T-cell (primary cell): ENCODE data around the gene TBX10. TPM values are rescaled to one million over a fixed set of nuclear protein-coding genes. Genes with fewer than 3 reads are reported as not detected.

Experiments used
- ATAC-seq, 4 experiments: fragments of 200-7000 bp in 3 of 4; fragments of 150-1000 bp in 1 of 4; cut with Tn5 transposase; replicated peaks in 1 of 4; 1 replicate in 3 of 4; 2 replicates in 1 of 4; pipeline ENCODE4 v1.10.0; 2021; ENCODE audit warnings: moderate library complexity in 3 of 4, mild to moderate bottlenecking in 2 of 4, moderate number of reproducible peaks in 1 of 4
- CTCF ChIA-PET, 2 donors: fragments of 300-600 bp; sonication (Branson Sonifier 250); formaldehyde crosslinking; loops; one replicate each; lab custom pipeline; 2022; ENCODE audit warnings: antibody characterized with exemption in 2 of 2; lab: Charles Lee
- POLR2A ChIA-PET, 2 donors: fragments of 300-600 bp; sonication (Branson Sonifier 250); formaldehyde crosslinking; loops; one replicate each; lab custom pipeline; 2022; ENCODE audit warnings: antibody characterized with exemption in 2 of 2; lab: Charles Lee
- DNase-seq, 35 experiments: peaks; one replicate each; pipeline versions ENCODE4 v3.0.0 to v3.0.0-alpha.2; 2013 to 2023
- H3K27ac ChIP-seq: one replicate; pipeline ENCODE4 v1.5.1; 2013; ENCODE audit warnings: low read length
- H3K27me3 ChIP-seq, 2 experiments: replicated peaks in 1 of 2; 1 replicate in 1 of 2; 2 replicates in 1 of 2; pipeline versions ENCODE4 v1.6.1 to v1.7.0; 2013; ENCODE audit warnings: low read length in 1 of 2, mixed read lengths in 1 of 2; ENCODE audit not compliant: control insufficient read depth in 2 of 2, insufficient read depth in 2 of 2; ENCODE audit errors: extremely low read depth in 1 of 2
- H3K36me3 ChIP-seq, 2 donors: 1 replicate in 1 of 2; 2 replicates in 1 of 2; pipeline versions ENCODE4 v1.6.1 to v1.7.0; 2013; ENCODE audit warnings: low read length in 1 of 2; ENCODE audit not compliant: control insufficient read depth in 2 of 2, insufficient read depth in 1 of 2; ENCODE audit errors: extremely low read depth in 1 of 2
- H3K4me1 ChIP-seq, 2 experiments: 1 replicate in 1 of 2; 2 replicates in 1 of 2; pipeline versions ENCODE4 v1.6.1 to v1.7.0; 2013; ENCODE audit warnings: low read length in 2 of 2, mixed read lengths in 1 of 2; ENCODE audit not compliant: insufficient read depth in 2 of 2, control insufficient read depth in 1 of 2; ENCODE audit errors: extremely low read depth in 1 of 2
- H3K4me3 ChIP-seq, 2 donors: 1 replicate in 1 of 2; 2 replicates in 1 of 2; pipeline versions ENCODE4 v1.5.1 to v1.7.0; 2013; ENCODE audit warnings: mild to moderate bottlenecking in 2 of 2, low read length in 1 of 2, moderate library complexity in 1 of 2; ENCODE audit not compliant: control insufficient read depth in 1 of 2; ENCODE audit errors: extremely low read depth in 1 of 2
- H3K9me3 ChIP-seq: 2 replicates; pipeline ENCODE4 v1.7.0; 2013
- H3K27ac Mint-ChIP-seq, 2 donors: one replicate each; pipeline ENCODE4 v1.8.0; 2020 to 2021; ENCODE audit warnings: mild to moderate bottlenecking in 2 of 2, mixed read lengths in 2 of 2
- H3K27me3 Mint-ChIP-seq, 2 donors: one replicate each; pipeline ENCODE4 v1.8.0; 2021 to 2022; ENCODE audit warnings: mixed read lengths in 2 of 2
- H3K36me3 Mint-ChIP-seq: one replicate; pipeline ENCODE4 v1.8.0; 2021; ENCODE audit warnings: mixed read lengths
- H3K4me1 Mint-ChIP-seq, 3 donors: one replicate each; pipeline ENCODE4 v1.8.0; 2020 to 2022; ENCODE audit warnings: mixed read lengths in 3 of 3, mild to moderate bottlenecking in 1 of 3
- H3K4me3 Mint-ChIP-seq, 3 donors: one replicate each; pipeline ENCODE4 v1.8.0; 2020 to 2022; ENCODE audit warnings: mild to moderate bottlenecking in 3 of 3, mixed read lengths in 3 of 3, moderate library complexity in 3 of 3
- H3K9me3 Mint-ChIP-seq, 3 donors: one replicate each; pipeline ENCODE4 v1.8.0; 2020 to 2022; ENCODE audit warnings: mixed read lengths in 3 of 3
- WGBS: methylation state at CpG from one replicate; pipeline ENCODE4 v1.1.5; 2013; ENCODE audit warnings: missing lambda C conversion rate; ENCODE audit not compliant: insufficient coverage; 5-methylcytosine and 5-hydroxymethylcytosine counted together
- total RNA-seq, 35 experiments: library from RNA in 6 of 35; stranded (reverse) in 6 of 35; fragments of 120-200 nt in 1 of 35; gene quantifications; one replicate each; pipeline versions ENCODE4 v1.2.1 to v1.2.4 and lab custom pipeline; 2013 to 2026

Gene TBX10
- total RNA-seq, 5 donors from 2014 or later (not counting 1 experiment from before 2014, with no cell fraction given) = not detected

GRCh38 chr11:67668192-67668551, 28.6 kb upstream of the TBX10 start:
- Mint-ChIP-seq H3K4me3 (no peak overlapping the region), H3K36me3 (no peaks in the 10 kb centered on the region), H3K4me1 (no peaks in the 10 kb centered on the region), H3K27ac (no peak overlapping the region), H3K9me3 (no peaks in the 10 kb centered on the region), H3K27me3 (peaks cover 0 to 1% of the 10 kb centered on the region in 2 donors)
- 41% methylated on average over 5 of the region's 5 CpGs for WGBS
- ChIA-PET POLR2A (no interaction called here), CTCF (interaction anchor here in 1 of 2 donors (0.9 kb wide), 1 partner anchor 11 kb away, joined by 3 read pairs; no protein-coding TSS in a partner anchor)
- Histone ChIP-seq H3K4me3 (no peak overlapping the region), H3K27ac (no peak overlapping the region), H3K36me3 (no peaks in the 10 kb centered on the region), H3K27me3 (peaks cover 0 to 44% of the 10 kb centered on the region in 2 experiments), H3K9me3 (no peaks in the 10 kb centered on the region), H3K4me1 (no peaks in the 10 kb centered on the region)
- DNase-seq (no peak), ATAC-seq (no peak)

DNA sequence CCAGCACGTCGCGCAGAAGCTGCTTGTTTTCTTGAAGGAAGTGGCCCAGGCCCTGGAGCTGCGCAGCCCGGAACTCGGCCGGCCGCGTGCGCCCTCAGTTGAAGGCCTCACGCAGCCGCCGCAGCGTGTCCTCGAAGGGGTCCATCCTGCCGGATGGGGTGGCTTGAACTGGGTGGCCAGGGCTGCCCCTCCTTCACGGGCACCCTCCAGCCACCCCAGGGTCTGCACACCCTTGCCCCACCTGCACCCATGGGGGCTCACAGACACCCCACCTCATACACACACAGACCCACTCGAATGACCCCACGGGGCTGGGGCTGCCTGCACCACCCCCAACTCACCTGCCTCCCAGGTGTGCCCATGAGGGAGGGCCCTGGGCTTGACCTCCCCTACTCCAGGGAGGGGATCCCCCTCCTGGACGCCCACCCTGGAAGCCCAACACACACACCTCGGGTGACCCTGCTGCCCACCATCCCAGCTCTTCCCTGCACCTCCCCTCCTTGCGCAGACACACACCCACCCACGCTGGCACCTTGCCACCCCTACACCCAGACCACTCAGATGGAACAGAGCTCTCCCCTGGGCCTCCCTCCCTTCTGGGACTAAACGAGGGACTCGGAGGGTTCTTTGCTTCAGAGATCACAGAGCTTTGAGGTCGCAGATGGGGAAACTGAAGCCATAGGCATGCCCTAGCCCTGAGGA, 28.1 kb upstream of the TBX10 start:
- no peaks in the 10 kb centered on the region for H3K36me3 Mint-ChIP-seq
- CTCF ChIA-PET = interaction anchor here in 1 of 2 donors (0.6 to 0.9 kb wide), 2 partner anchors 12 to 15 kb away, joined by 3 read pairs; no protein-coding TSS in a partner anchor
- no peak for DNase-seq
- Histone ChIP-seq H3K9me3 (no peaks in the 10 kb centered on the region), H3K27ac (no peak overlapping the region), H3K36me3 (no peaks in the 10 kb centered on the region), H3K4me3 (no peak overlapping the region), H3K4me1 (no peaks in the 10 kb centered on the region), H3K27me3 (peaks cover 0 to 44% of the 10 kb centered on the region in 2 experiments)
- no peaks in the 10 kb centered on the region for H3K9me3 Mint-ChIP-seq
- H3K4me1 Mint-ChIP-seq = no peaks in the 10 kb centered on the region
- POLR2A ChIA-PET = no interaction called here
- H3K27me3 Mint-ChIP-seq = peaks cover 0 to 1% of the 10 kb centered on the region in 2 donors
- H3K4me3 Mint-ChIP-seq = no peak overlapping the region
- H3K27ac Mint-ChIP-seq = no peak overlapping the region
- ATAC-seq = no peak
- 59% methylated on average over 19 of the region's 26 CpGs for WGBS

- H3K36me3 Mint-ChIP-seq = no peaks in the 10 kb centered on the region
- no peaks in the 10 kb centered on the region for H3K4me1 Mint-ChIP-seq
- Histone ChIP-seq H3K4me1 (no peaks in the 10 kb centered on the region), H3K27me3 (peaks cover 0 to 39% of the 10 kb centered on the region in 2 experiments), H3K27ac (no peak overlapping the region), H3K36me3 (no peaks in the 10 kb centered on the region), H3K9me3 (no peaks in the 10 kb centered on the region), H3K4me3 (no peak overlapping the region)
- ChIA-PET POLR2A (no interaction called here), CTCF (interaction anchor here in 1 of 2 donors (0.6 kb wide), 1 partner anchor 15 kb away, joined by 3 read pairs; no protein-coding TSS in a partner anchor)
- H3K4me3 Mint-ChIP-seq = no peak overlapping the region
- 83% methylated on average over 15 of the region's 20 CpGs for WGBS
- no peak overlapping the region for H3K27ac Mint-ChIP-seq
- DNase-seq (no peak), ATAC-seq (no peak)
- H3K27me3 Mint-ChIP-seq = no peaks in the 10 kb centered on the region
- no peaks in the 10 kb centered on the region for H3K9me3 Mint-ChIP-seq
Observed at GRCh38 chr11:67666676-67667489, 27.3 kb upstream of the TBX10 start.

DNA sequence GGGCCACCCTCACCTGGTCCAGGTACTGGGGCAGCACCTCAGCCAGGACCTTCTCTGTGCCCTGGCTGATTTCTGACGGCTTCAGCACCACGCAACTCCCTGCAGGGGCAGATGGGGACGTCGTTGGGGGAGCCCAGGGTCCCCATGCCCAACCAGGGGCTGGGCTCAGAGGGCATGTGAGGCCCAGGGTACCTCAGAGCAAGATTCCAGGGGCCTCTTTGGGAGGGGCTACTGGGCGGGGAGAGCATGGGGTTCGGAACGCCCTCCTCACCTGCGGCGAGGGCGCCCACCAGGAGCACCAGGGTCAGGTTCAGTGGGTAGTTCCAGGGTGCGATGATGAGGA, 26.7 kb upstream of the TBX10 start:
- ATAC-seq (no peak), DNase-seq (no peak)
- Mint-ChIP-seq H3K36me3 (no peaks in the 10 kb centered on the region), H3K4me3 (no peak overlapping the region), H3K27me3 (no peaks in the 10 kb centered on the region), H3K9me3 (no peaks in the 10 kb centered on the region), H3K4me1 (no peaks in the 10 kb centered on the region), H3K27ac (no peak overlapping the region)
- Histone ChIP-seq H3K27ac (no peak overlapping the region), H3K4me1 (no peaks in the 10 kb centered on the region), H3K4me3 (no peak overlapping the region), H3K27me3 (peaks cover 0 to 38% of the 10 kb centered on the region in 2 experiments), H3K36me3 (no peaks in the 10 kb centered on the region), H3K9me3 (no peaks in the 10 kb centered on the region)
- 86% methylated on average over 10 of the region's 11 CpGs for WGBS
- ChIA-PET POLR2A (no interaction called here), CTCF (no interaction called here)

- POLR2A ChIA-PET = no interaction called here
Observed at GRCh38 chr11:67665541-67666302, 26.2 kb upstream of the TBX10 start.

More at GRCh38 chr11:67665541-67666302, 26.2 kb upstream of the TBX10 start:
- Histone ChIP-seq H3K4me3 (no peak overlapping the region), H3K27me3 (peaks cover 0 to 33% of the 10 kb centered on the region in 2 experiments), H3K4me1 (no peaks in the 10 kb centered on the region), H3K36me3 (no peaks in the 10 kb centered on the region), H3K27ac (no peak overlapping the region), H3K9me3 (no peaks in the 10 kb centered on the region)
- Mint-ChIP-seq H3K36me3 (no peaks in the 10 kb centered on the region), H3K4me3 (no peak overlapping the region), H3K27me3 (no peaks in the 10 kb centered on the region), H3K4me1 (no peaks in the 10 kb centered on the region), H3K9me3 (no peaks in the 10 kb centered on the region), H3K27ac (no peak overlapping the region)
- DNase-seq (no peak), ATAC-seq (no peak)
- CTCF ChIA-PET = no interaction called here
- WGBS = 84% methylated on average over 21 of the region's 24 CpGs
